IMR-90 (cell line): ENCODE results near the gene GRID1. TPM values are rescaled to one million over a fixed set of nuclear protein-coding genes. Genes with fewer than 3 reads are reported as not detected.

Experiments used
- ATAC-seq: fragments of 200-7000 bp; cut with Tn5 transposase; 2 replicates; pipeline ENCODE4 v1.9.1; 2020; ENCODE audit warnings: low read depth, mild to moderate bottlenecking, moderate library complexity
- BruUV-seq: library from RNA; stranded (reverse); fragments of 400-500 nt; replicated peaks from 2 replicates; lab custom pipeline; 2021; lab: Mats Ljungman, UMichigan
- CTCF ChIA-PET: fragments of 300-600 bp; formaldehyde crosslinking; extraction: SDS; loops from one replicate; lab custom pipeline; 2021; ENCODE audit warnings: antibody characterized with exemption; lab: Yijun Ruan, JAX
- POLR2A ChIA-PET: fragments of 300-600 bp; sonication (Branson Sonifier 250); formaldehyde crosslinking; loops from one replicate; lab custom pipeline; 2022; ENCODE audit warnings: antibody characterized with exemption; ENCODE audit not compliant: unreplicated experiment; lab: Charles Lee
- DNase-seq: peaks from one replicate; pipeline ENCODE4 v3.0.0; 2013
- H2AFZ ChIP-seq: replicated peaks from 2 replicates; pipeline ENCODE3; 2013; ENCODE audit warnings: low read length, mild to moderate bottlenecking; ENCODE audit not compliant: poor library complexity
- H2AK5ac ChIP-seq: 2 replicates; pipeline ENCODE4 v1.6.1; 2013; ENCODE audit warnings: low read depth, low read length, inconsistent platforms
- H2AK9ac ChIP-seq: replicated peaks from 2 replicates; pipeline ENCODE3; 2013; ENCODE audit warnings: mild to moderate bottlenecking, low read depth, low read length, moderate library complexity; ENCODE audit not compliant: poor library complexity
- H2BK120ac ChIP-seq: 2 replicates; pipeline ENCODE4 v1.6.1; 2013; ENCODE audit warnings: low read depth, low read length, inconsistent platforms
- H2BK15ac ChIP-seq: 3 replicates; pipeline ENCODE4 v1.6.1; 2013; ENCODE audit warnings: low read depth, low read length, inconsistent platforms
- H2BK20ac ChIP-seq: 2 replicates; pipeline ENCODE4 v1.6.1; 2013; ENCODE audit warnings: low read depth, mild to moderate bottlenecking, inconsistent platforms, low read length, moderate library complexity
- H2BK5ac ChIP-seq: 2 replicates; pipeline ENCODE4 v1.6.1; 2013; ENCODE audit warnings: mild to moderate bottlenecking, low read depth, low read length, inconsistent platforms; ENCODE audit not compliant: poor library complexity, severe bottlenecking
- H3K14ac ChIP-seq: replicated peaks from 2 replicates; pipeline ENCODE4 v1.6.1; 2013; ENCODE audit warnings: low read depth, low read length, inconsistent platforms
- H3K18ac ChIP-seq: 2 replicates; pipeline ENCODE4 v1.6.1; 2013; ENCODE audit warnings: low read depth, low read length, control low read depth
- H3K23ac ChIP-seq: 2 replicates; pipeline ENCODE4 v1.6.1; 2013; ENCODE audit warnings: low read depth, low read length, inconsistent platforms
- H3K27ac ChIP-seq: 2 replicates; pipeline ENCODE4 v1.5.1; 2013; ENCODE audit warnings: mild to moderate bottlenecking, control low read depth, low read length; ENCODE audit not compliant: insufficient read depth
- H3K27me3 ChIP-seq: 2 replicates; pipeline ENCODE4 v1.6.1; 2013; ENCODE audit warnings: low read length; ENCODE audit not compliant: control insufficient read depth, insufficient read depth
- H3K36me3 ChIP-seq: 2 replicates; pipeline ENCODE4 v1.6.1; 2013; ENCODE audit warnings: low read length, mixed read lengths; ENCODE audit not compliant: control insufficient read depth, insufficient read depth
- H3K4ac ChIP-seq: 2 replicates; pipeline ENCODE4 v1.6.1; 2013; ENCODE audit warnings: low read depth, low read length, inconsistent platforms
- H3K4me1 ChIP-seq: 2 replicates; pipeline ENCODE4 v1.6.1; 2013; ENCODE audit warnings: low read length, mixed read lengths; ENCODE audit not compliant: control insufficient read depth, insufficient read depth
- H3K4me2 ChIP-seq: 2 replicates; pipeline ENCODE4 v1.6.1; 2013; ENCODE audit warnings: low read depth, mild to moderate bottlenecking, control low read depth, low read length, moderate library complexity
- H3K4me3 ChIP-seq: 2 replicates; pipeline ENCODE4 v1.5.1; 2013; ENCODE audit warnings: low read depth, mild to moderate bottlenecking, control low read depth, low read length, moderate library complexity; ENCODE audit not compliant: insufficient read depth
- H3K56ac ChIP-seq: 2 replicates; pipeline ENCODE4 v1.6.1; 2013; ENCODE audit warnings: low read length, inconsistent platforms; ENCODE audit not compliant: insufficient read depth; ENCODE audit errors: extremely low read depth
- H3K79me1 ChIP-seq, 2 experiments: 2 replicates each; pipeline ENCODE4 v1.6.1; 2013; ENCODE audit warnings: low read length in 2 of 2, inconsistent platforms in 1 of 2, low read depth in 1 of 2
- H3K9ac ChIP-seq: 2 replicates; pipeline ENCODE4 v1.6.1; 2013; ENCODE audit warnings: low read depth, low read length, control low read depth
- H3K9me1 ChIP-seq: 2 replicates; pipeline ENCODE4 v1.6.1; 2013; ENCODE audit warnings: low read length, inconsistent platforms; ENCODE audit not compliant: insufficient read depth
- H3K9me3 ChIP-seq: 2 replicates; pipeline ENCODE4 v1.6.1; 2013; ENCODE audit warnings: low read length; ENCODE audit not compliant: control insufficient read depth, insufficient read depth
- H4K20me1 ChIP-seq: 2 replicates; pipeline ENCODE4 v1.6.1; 2013; ENCODE audit warnings: low read length, inconsistent platforms; ENCODE audit not compliant: insufficient read depth
- H4K5ac ChIP-seq: 2 replicates; pipeline ENCODE4 v1.6.1; 2013; ENCODE audit warnings: mild to moderate bottlenecking, low read depth, low read length, control low read depth
- H4K8ac ChIP-seq, 2 experiments: 2 replicates each; pipeline ENCODE4 v1.6.1; 2013; ENCODE audit warnings: low read depth in 2 of 2, low read length in 2 of 2, control low read depth in 1 of 2, inconsistent platforms in 1 of 2
- H4K91ac ChIP-seq: 2 replicates; pipeline ENCODE4 v1.6.1; 2013; ENCODE audit warnings: low read depth, low read length, inconsistent platforms; ENCODE audit not compliant: insufficient read depth
- CEBPB ChIP-seq: IDR thresholded peaks from 2 replicates; pipeline ENCODE4 v1.6.1; 2012; ENCODE audit warnings: low read depth, low read length, improper control_type of control experiment
- MAFK ChIP-seq: IDR thresholded peaks from 2 replicates; pipeline ENCODE4 v1.6.1; 2012; ENCODE audit warnings: low read depth, low read length, improper control_type of control experiment
- MAZ ChIP-seq: IDR thresholded peaks from 2 replicates; pipeline ENCODE4 v1.6.1; 2012; ENCODE audit warnings: low read depth, mild to moderate bottlenecking, low read length, improper control_type of control experiment, moderate library complexity, borderline replicate concordance
- WGBS, 2 experiments: methylation state at CpG; one replicate each; pipeline versions ENCODE4 v1.1.5 to v1.1.7; 2013; ENCODE audit warnings: missing lambda C conversion rate in 2 of 2; ENCODE audit not compliant: insufficient read length in 1 of 2; ENCODE audit errors: extremely low coverage in 2 of 2; 5-methylcytosine and 5-hydroxymethylcytosine counted together
- dilution Hi-C: fragments of 300-500 bp; cut with HindIII; formaldehyde crosslinking; loops from one replicate; pipeline ENCODE4 v1.14.3; 2018; ENCODE audit warnings: low sequenced_read_pairs; ENCODE audit not compliant: unreplicated experiment
- in situ Hi-C: fragments of 300-500 bp; cut with MboI; formaldehyde crosslinking; loops from 3 replicates; pipeline ENCODE4 v1.14.3; 2019; ENCODE audit warnings: low sequenced_read_pairs, inconsistent platforms, mixed read lengths
- intact Hi-C: fragments of 100-400 bp; cut with micrococcal nuclease; formaldehyde crosslinking; loops from 2 replicates; pipeline ENCODE4 v1.10.0; 2022
- polyA plus RNA-seq, 3 experiments: library from polyadenylated mRNA; depleted of rRNA; stranded (reverse); fragments of >200 nt; gene quantifications; 2 replicates each; pipeline ENCODE4 v1.2.3, GENCODE V29; 2012; ENCODE audit warnings: low replicate concordance in 1 of 3
- total RNA-seq: library from RNA; depleted of rRNA; stranded (reverse); fragments of >200 nt; gene quantifications from 2 replicates; pipeline ENCODE4 v1.2.3, GENCODE V29; 2012

GRID1 gene
- total and polyA plus RNA-seq, 2 of the 4 experiments (the other 2 are of a cell fraction): not detected

DNA sequence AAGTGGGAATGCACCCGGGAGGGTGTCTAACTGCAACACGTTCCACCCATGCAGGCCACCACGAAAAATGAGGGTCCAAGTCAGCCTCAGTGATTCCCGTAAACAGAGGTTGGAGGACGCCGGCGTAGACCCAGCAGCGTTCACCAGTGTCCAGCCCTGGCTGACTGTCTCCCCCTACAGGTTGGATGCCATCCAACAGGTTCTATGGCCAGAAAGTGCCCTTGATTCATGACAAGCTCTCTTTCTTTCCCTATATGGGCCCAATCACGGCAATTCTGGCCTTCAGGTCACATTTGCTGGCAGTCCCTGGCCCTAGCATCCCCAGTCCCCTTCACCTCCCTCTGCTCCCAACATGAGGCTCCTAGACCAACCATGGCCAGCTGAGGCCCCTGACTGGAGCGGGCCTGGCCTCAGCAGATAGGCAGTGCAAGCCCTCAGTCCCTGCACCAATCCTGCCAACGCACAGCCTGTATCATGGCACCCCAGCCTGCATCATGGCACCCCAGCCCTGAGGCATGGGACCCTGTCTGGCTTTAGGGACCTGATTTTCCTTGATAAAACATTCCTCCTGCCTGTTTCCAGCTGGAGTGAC lies 227.4 kb downstream of the GRID1 start:
- no peaks in the 10 kb centered on the region for H3K9me1 ChIP-seq
- H2AK5ac ChIP-seq: no peak overlapping the region
- no peak overlapping the region for H2AFZ ChIP-seq
- no peak overlapping the region for H2BK15ac ChIP-seq
- no peak overlapping the region for H4K8ac ChIP-seq
- no peak overlapping the region for H3K9ac ChIP-seq
- H3K18ac ChIP-seq: no peak overlapping the region
- WGBS, 2 experiments: 46% methylated on average over 5 of the region's 11 CpGs; no CpG with 5 or more reads in 1 of the 2 experiments
- DNase-seq: no peak
- no peak overlapping the region for H2BK20ac ChIP-seq
- H3K4ac ChIP-seq: no peak overlapping the region
- H2AK9ac ChIP-seq: no peak overlapping the region
- dilution Hi-C loops: no loop called here
- H3K14ac ChIP-seq: no peak overlapping the region
- no peak overlapping the region for H3K56ac ChIP-seq
- H3K27ac ChIP-seq: no peak overlapping the region
- in situ Hi-C loops: no loop called here
- no peak overlapping the region for H3K4me2 ChIP-seq
- H3K4me1 ChIP-seq: no peaks in the 10 kb centered on the region
- no peak overlapping the region for H3K4me3 ChIP-seq
- H3K36me3 ChIP-seq: no peaks in the 10 kb centered on the region
- peaks cover 7% of the 10 kb centered on the region; the same call in 1 of the 2 replicates for H3K9me3 ChIP-seq
- no peak overlapping the region for H3K23ac ChIP-seq
- no peak overlapping the region for H2BK5ac ChIP-seq
- no peak overlapping the region for H4K5ac ChIP-seq
- no peak overlapping the region for H4K91ac ChIP-seq
- intact Hi-C loops: no loop called here
- ChIA-PET CTCF (interaction anchor here (1.7 kb wide), 1 partner anchor 11 kb away, joined by 4 read pairs; no protein-coding TSS in a partner anchor), POLR2A (no interaction called here)
- no peaks in the 10 kb centered on the region for H3K27me3 ChIP-seq
- H3K79me1 ChIP-seq: no peaks in the 10 kb centered on the region
- no peak for ATAC-seq
- BruUV-seq: no TSS peak
- H2BK120ac ChIP-seq: no peak overlapping the region
- no peak for TF ChIP-seq MAFK
- TF ChIP-seq MAZ: no peak
- no peak for TF ChIP-seq CEBPB
- H4K20me1 ChIP-seq: no peaks in the 10 kb centered on the region
